GM21528 (cell line): ENCODE measurements around the gene PAQR3.

ENCODE experiments used
- ATAC-seq: cut with Tn5 transposase; IDR thresholded peaks from one replicate; pipeline ENCODE4 v1.9.1; 2021; ENCODE audit warnings: mild to moderate bottlenecking, moderate library complexity; ENCODE audit not compliant: unreplicated experiment, low FRiP score

PAQR3 gene

GRCh38 chr4:78864405-78865024, 74.7 kb downstream of the PAQR3 start:
- peak; percentile 60 for ATAC-seq

- peak; percentile 17 for ATAC-seq
Observed at GRCh38 chr4:78863991-78864390, 75.2 kb downstream of the PAQR3 start.

- peak; percentile 53 for ATAC-seq
Observed at GRCh38 chr4:78863254-78863869, 75.9 kb downstream of the PAQR3 start.

- no peak for ATAC-seq
Observed at GRCh38 chr4:78862314-78862737, 76.9 kb downstream of the PAQR3 start.
